Lung microvascular endothelial cell (primary cell): ENCODE results near the gene NDUFS4. TPM values are rescaled to one million over a fixed set of nuclear protein-coding genes. Genes with fewer than 3 reads are reported as not detected.
"Not testable (repeated sequence)": the region's sequence is repeated elsewhere in the genome, so short reads cannot be mapped to it uniquely, and the experiment has no call there.

Source experiments
- DNase-seq, 2 donors: peaks; one replicate each; pipeline versions ENCODE4 v3.0.0 to v3.0.0-alpha.2; 2010; ENCODE audit warnings: low read depth in 2 of 2
- total RNA-seq: library from RNA; depleted of rRNA; stranded (reverse); fragments of >200 nt; gene quantifications from 2 replicates; pipeline ENCODE4 v1.2.1, GENCODE V29; 2014

NDUFS4 gene
- total RNA-seq: 72.8 and 100 TPM in 2 replicates

DNA sequence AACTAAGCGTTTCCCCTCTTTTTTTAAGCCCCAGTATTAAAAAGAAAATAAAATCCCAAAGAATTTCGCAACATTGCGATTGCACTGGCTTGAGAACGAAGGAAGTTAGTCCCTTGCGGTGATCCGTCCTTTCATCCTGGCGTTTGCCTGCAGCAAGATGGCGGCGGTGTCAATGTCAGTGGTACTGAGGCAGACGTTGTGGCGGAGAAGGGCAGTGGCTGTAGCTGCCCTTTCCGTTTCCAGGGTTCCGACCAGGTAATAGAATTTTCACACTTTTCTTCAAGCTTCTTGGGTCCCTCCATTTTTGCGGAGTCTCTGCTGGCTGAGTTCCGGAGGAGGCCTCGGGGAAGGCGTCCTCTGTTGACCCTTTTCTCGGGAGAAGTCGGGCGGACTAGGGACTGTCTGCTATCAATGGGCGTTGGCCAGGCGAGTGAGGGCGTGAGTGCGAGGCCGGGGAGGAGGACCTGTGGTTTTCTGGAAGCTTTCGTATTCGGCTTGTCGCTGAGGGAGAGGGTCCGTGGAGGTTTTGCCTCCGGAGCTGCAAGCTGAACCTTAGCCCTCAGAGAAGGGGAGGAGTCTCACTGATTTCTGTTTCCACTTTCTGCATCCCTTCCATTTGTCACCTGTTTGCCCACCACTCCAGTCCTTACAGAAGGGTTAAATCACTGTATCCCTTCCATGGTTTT, at the start of gene NDUFS4:
Gene NDUFS4 (plus strand): TSS at position 134 of the 686 bp plus-strand sequence. CDS start 24 bp downstream, at position 158.
- peak; percentile 94 to 95 for DNase-seq

DNA sequence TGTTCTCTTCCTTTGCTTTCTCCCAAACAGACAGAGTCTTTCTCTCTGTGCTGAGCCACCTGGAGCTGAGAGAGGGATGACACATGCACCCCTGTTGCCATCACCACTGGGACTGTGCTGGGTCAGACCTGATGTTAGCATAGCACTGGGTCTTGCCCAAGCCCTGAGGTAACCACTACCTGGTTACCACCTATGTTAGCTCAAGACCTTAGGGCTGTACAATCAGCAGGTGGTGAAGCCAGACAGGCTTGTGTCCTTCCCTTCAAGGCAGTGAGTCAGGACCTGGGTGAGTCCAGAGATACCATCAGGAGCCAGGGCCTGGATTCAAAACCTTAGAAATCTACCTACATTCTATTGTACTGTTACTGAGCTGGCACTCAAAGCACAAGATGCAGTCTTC, 47.9 kb upstream of the NDUFS4 start:
- DNase-seq: no peak

DNA sequence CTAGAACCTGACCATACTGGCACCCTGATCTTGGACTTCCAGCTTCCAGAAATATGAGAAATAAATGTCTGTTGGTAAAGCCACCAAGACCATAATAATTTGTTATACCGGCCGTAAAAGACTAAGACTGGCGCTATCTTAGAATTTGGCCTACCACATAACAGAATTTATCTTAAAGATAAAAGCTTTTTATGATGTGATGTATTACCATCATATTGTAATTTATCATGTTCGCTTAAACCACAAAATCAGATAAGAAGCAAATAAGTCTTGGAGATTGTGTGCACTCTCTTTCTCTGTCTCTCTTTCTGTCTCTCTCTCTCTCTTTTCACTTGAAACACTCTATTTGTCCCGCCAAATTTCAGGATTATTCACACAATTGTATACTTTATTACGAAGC, 44.5 kb upstream of the NDUFS4 start:
- DNase-seq: no peak

DNA sequence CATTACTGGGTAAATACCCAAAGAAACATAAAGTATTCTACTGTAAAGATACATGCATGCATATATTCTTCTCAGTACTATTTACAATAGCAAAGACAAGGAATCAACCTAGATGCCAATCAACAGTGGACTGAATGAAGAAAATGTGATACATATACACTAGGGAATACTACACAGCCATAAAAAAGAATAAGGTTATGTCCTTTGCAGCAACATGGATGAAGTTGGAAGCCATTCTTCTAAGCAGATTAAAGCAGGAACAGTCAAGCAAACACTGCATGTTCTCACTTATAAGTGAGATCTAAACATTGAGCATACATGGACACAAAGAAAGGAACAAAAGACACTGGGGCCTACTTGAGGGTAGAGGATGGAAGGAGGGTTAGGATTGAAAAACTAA, 39.6 kb upstream of the NDUFS4 start:
- DNase-seq: no peak

DNA sequence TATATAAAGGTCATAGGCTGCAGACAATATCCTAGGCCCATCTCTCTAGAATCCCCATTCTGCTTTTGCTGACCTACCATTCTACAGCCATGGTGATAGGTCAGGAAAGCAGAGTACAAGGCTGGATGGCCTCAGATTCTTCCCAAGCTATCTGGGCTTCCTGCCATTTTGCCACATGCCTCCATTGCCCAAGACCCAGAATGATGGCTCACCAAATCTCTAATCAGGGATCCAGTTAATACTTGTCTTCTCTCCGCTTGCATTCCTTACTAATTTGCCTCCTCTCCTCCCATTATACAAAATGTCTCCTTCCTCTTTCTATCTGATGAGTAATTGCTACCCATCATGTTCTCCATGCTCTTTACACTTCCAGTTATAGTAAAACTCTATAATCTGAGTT, 22.7 kb upstream of the NDUFS4 start:
- no peak for DNase-seq

DNA sequence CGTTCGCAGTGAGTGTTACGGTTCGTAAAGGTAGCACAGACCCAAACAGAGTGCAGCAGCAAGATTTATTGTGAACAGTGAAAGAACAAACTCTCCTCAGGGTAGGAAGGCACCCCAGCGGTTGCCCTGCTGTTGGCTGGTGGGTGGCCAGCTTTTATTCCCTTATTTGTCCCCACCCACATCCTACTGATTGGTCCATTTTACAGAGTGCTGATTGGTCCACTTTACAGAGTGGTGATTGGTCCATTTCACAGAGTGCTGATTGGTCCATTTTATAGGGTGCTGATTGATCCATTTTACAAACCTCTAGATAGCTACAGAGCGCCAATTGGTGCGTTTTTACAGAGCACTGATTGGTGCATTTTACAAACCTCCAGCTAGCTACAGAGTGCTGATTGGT, 19.7 kb upstream of the NDUFS4 start:
- not testable (repeated sequence) for DNase-seq

DNA sequence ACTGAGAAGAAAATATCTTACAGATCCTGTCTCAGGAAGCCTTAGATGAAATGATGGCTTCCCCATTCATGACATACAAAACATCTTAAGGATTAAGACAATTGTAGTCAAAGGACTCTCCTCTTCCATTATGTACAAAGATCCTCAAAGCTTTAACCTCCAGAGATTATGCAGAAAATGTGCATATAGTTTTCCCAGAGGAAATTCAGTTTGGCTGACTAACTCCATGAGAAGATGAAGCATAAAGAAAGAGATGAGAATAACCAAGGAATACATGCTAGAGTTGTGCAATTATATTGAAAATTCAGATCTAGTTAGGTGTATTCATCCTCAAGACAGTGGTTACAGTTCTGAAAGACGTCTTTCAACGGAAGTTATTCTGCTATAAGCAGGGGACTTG, 18.6 kb upstream of the NDUFS4 start:
- DNase-seq: no peak

DNA sequence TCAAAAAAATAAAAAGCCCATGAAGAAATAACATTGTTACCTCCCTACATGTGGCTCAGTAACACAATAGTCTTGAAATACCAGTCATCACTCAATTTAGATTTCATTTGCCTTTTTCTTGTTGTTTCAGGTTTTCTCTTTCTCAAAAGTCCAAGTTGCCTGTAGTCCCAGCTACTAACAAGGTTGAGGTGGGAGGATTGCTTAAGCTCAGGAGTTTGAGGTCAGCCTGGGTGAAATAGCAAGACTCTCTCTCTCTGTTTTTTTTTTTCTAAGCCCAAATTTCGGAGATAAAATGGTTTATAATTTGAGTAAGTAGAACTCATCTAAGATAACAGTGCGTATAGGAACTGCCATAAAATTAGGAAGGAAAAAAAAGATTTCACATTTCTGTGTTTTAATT, 17.5 kb upstream of the NDUFS4 start:
- no peak for DNase-seq

DNA sequence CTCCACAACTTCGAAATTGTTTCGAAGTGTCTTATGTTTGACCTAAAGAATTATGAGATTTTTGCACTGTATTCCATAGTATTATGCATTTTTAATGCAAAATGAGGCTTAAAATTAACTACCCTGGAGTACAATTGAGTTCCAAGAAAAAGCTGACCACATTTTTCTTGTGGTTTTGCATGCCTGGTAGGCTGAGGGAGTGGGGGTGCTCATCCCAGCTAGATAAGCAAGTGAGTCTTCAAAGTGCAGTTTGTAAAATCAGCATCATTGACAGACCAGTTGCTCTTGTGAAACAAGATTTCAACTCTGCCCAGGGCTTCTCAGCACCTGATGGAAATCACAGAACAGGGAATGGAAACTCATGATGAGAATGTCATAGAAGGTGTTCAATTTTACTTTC, 17.0 kb upstream of the NDUFS4 start:
- no peak for DNase-seq

DNA sequence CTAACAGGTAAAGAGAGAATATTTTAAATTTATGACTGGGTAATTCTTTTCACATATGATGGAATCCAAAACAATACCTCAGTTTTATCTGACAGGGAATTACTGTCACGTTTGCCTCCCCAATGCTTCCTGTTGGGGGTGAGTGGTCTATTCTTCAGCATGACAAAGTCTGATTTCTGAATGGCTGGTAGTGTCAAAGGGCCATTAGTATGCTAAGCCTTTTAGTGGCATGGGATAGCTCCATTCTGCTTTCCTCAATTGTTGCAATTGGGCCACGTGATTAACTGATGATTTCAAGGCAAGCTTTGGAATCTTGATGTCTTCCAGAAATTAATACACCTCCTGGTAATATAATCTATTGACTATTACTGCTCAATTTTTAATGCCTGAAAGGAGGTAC, 14.7 kb upstream of the NDUFS4 start:
- no peak for DNase-seq

DNA sequence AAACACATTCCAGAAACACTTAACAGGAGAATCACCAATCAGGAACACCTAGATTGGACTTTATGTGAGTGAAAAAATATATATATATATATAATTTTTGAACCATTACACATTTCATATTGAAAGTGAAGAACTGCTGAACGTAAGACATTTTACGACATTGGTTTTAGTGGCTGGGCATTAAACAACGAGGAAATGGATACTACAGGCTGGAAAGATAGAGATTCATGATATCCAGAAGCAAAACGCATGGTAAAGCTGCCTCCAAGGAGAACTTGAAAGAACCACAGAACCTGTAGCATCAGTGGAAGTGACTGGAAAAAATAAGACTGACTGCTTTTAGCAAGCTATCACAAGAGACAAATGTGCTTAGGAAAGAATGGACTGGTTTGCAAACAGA, 13.2 kb upstream of the NDUFS4 start:
- DNase-seq: no peak

DNA sequence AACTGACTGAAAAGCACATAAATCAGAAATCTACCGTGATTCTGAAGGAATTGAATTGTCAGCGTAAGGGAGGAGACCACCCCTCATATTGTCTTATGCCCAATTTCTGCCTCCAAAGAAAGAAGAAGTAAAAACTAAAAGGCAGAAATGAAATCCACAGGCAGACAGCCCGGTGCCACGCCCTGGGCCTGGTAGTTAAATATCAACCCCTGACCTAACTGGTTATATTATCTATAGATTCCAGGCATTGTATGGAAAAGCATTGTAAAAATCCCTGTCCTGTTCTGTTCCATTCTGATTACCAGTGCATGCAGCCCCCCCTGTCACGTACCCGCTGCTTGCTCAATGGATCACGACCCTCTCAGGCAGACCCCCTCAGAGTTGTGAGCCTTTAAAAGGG, 11.9 kb upstream of the NDUFS4 start:
- not testable (repeated sequence) for DNase-seq

DNA sequence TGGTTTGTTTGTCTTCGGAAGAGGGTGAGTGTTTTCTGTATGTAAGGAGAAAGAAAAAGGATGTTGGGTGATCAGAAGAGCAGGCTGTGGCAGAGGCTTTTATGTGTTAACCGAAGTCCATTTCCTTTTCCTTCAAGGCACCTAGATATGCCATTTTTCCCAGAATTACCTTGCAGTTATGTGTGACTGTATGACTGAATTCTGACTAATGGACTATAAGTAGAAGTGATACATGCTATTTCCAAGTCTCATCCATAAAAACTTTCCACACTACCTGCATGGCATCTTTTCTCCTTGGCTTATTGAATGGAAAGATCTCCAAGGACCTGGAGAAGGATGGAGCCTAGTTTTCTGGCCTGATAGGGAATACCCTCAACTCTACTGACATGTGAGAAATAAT, 10.6 kb upstream of the NDUFS4 start:
- no peak for DNase-seq

DNA sequence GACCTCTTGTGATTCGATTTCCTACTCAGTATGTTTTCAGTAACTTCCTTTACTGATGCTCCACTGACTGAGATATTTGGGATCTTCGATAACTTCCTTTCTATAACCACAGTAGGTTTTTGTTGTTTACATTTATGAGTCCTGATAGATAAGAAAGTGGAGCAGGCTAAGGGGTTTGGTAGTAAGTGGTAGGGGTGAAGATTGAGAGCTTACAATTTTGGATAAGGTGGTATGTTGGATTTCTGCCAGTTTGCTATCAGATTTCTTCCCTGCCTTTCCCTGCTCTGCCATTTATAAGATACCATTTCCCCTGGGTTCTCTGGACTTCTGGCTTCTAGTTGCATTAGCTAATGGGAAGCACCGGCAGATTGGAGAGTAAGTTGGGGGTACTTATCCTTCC, 7.9 kb upstream of the NDUFS4 start:
- DNase-seq: no peak

DNA sequence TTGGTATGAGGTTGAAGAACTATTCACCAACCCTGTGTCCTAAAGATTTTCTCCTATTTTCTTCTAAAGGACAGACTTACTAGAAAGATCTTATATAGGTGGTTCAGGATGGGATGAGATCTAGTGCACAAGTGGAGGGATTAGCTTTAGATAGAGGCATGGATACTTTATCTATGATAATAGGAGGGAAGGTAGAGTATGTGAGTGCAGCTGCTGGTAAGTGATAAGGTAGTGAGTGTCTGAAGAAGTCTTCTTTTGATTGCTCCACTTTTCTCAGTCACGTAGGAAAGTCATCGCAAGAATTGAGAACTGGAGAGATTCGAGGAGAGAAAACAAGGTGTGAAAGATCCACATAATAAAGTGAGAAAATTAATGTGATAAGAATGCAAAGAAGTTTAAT, 6.0 kb upstream of the NDUFS4 start:
- DNase-seq: no peak

DNA sequence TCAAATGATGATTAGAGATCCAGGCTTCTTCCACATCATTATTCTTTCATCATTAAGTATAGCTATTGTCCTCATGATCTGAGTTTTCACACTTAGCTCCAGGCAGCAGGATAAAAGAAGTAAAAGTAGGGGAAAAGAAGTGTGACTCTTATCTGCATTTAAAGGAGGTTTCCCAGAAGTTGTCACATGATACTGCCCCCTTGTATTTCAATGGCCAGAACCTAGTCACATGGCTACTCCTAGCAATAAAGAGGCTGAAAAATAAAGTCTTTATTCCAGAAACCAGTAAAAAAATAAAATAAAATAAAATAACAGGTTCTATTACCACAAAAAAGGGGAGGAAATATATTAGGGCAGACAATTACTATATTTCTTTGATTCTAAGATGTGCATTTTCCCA, 5.3 kb upstream of the NDUFS4 start:
- no peak for DNase-seq

DNA sequence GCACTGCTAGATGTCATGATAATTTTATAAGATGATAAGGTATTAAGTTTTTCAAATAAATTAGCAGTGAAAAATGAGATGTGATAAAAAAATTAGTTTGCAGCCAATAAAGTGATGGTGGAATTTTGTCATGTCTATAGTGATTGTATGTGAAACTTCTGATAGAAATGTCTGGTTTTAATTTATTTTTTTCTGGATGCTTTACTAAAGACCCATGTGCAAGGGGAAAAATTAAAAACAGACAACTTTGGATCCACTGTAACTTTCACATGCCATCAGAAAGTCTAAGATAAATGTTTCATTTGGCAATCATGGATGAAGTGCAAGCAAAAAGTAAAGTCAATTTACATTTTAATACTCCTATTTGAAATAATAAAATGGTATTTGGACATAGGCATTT, 4.4 kb upstream of the NDUFS4 start:
- DNase-seq: no peak

DNA sequence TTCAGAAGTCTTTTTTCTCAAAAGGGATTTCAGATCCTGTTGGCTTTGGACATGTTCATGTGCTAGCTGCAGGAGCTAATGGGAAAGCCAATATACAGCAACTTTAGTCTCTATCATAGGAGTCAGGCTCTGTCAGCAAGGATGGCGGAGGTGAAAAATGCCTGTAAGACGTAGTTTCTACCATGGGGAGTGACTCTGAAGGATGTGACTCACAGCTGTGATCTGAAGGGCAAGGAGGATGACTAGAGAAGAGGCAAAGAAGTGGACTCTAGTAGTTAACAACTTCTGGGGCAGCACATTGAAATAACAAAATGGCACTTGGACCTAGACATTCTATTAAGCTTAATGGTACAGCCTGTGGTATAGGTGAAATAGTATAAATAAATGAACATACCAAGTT, 3.1 kb upstream of the NDUFS4 start:
- DNase-seq: peak in 1 of 2 donors; percentile 62

DNA sequence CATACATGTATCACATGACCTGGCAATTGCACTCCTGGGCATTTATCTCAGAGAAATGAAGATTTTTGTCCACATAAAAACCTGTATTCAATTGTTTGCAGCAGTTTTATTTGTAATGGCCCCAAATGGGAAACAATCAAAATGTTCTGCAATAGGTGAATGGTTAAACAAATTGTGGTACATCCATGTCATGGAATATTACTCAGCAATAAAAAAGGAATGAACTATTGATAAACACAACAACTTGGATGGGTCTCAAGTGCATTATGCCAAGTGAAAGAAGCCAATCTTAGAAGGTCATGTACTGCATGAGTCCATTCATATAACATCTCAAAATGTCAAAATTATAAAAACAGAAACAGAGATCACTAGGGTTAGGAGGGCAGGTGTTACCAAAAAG, 1.5 kb upstream of the NDUFS4 start:
- no peak for DNase-seq

DNA sequence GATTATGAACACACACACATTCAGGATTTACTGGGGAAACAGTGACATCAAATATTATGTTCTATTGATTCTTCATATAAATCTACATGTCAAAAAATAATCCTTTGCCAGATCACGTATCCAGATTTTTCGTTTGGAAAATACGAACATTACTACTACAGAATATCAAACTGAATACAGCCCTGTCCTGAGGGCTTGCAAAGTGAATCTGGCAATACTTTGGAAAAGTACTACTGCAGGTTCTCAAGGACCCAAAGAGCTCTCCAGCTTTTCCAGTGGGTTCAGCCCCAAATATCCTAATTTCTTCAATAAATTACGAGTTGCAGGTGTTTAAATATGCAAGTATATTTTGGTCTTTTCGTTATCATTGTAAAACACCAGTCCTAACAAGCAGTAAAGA, 411 bp upstream of the NDUFS4 start:
- peak in 1 of 2 donors; percentile 6 for DNase-seq

DNA sequence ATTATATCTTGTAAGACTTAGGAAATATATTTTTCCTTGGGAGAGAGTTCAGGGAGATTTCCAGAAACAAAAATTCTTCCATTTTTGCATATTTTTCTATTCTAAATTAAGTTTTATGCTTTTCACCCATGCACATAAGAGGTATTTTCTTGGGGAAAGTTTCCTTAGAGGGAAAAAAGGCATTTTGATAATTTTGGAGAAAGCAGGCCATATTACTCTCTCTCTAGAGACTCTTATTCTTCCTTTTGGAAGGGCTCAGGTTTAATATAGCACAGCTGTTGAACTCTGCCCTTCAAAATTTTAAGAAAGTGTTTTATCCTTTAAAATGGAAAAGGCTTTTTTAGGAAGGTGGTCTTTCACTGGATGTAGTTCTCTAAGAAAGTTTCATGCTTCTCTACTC, 8.0 kb downstream of the NDUFS4 start:
- no peak for DNase-seq

DNA sequence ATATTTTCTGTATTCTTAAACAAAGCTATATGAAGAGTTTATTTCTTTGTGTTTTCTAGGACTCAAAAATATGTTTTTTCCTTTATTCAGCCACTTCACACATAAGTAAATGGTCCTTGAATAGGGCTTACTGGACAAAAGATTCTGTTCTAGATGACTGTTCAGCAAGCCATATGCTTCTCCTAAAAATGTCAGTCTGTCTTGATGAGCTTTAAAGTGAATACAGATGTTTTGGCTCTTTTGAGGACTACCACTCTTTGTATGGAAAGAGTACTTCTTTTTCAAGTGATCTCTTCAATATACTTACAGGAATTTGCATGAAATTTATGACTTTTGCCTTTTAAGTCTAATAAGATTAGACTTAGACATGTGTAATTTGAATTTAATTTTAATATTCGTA, 8.4 kb downstream of the NDUFS4 start:
- DNase-seq: no peak

DNA sequence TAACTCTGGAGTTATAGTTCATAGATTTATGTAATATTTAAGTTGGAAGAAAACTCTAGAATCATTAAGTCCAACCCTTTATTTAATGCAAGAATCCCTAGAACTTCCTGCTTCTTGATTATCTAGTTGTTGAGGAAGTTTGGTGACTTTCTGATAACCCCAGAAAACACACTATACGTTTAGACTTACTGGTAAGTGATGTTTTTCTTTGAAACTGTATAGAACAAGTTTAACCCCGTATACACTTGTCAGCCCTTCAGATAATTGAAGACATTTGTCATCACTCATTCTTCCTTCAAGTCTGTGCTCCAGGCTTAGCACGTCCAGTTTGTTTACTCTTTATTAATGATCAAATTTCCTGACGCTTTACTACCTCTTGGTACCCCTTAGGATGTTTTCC, 9.0 kb downstream of the NDUFS4 start:
- DNase-seq: peak in 1 of 2 donors; percentile 32

DNA sequence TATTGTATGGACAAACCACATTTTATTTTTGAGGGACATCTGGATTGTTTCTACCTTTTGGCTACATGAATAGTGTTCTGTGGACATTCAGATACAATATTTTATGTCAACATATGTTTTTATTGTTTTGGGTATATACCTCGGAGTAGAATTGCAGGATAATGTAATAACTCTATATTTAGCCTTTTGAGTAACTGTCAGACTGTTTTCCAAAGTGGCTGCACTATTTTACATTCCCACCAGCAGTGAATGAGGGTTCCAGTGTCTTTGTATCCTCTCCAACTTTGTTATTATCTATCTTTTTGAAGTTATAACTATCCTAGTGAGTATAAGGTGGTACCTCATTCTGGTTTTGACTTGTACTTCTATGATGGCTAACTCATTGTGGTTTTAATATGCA, 11.0 kb downstream of the NDUFS4 start:
- no peak for DNase-seq
